ENCODE results near the gene MVP. TPM values are rescaled to one million over a fixed set of nuclear protein-coding genes. Genes with fewer than 3 reads are reported as not detected.
"Not testable (repeated sequence)": the region's sequence is repeated elsewhere in the genome, so short reads cannot be mapped to it uniquely, and the experiment has no call there.

Gene MVP
- total RNA-seq, 1 experiment from 2014 or later, result 71.4 TPM

GRCh38 chr16:29842732-29843346 is 22.6 kb downstream of the MVP start:
- DNase-seq (ENCODE audit: low read depth), result no peak

GRCh38 chr16:29843931-29844330 is 23.7 kb downstream of the MVP start:
- DNase-seq (ENCODE audit: low read depth), result no peak

- no peak for DNase-seq (ENCODE audit: low read depth)
These were observed 24.5 kb downstream of the MVP start for GRCh38 chr16:29844575-29845331.

- DNase-seq (ENCODE audit: low read depth), result no peak
These were observed 25.4 kb downstream of the MVP start for GRCh38 chr16:29845656-29846055.

GRCh38 chr16:29848420-29849297 is 28.4 kb downstream of the MVP start:
- peak; percentile 71 for DNase-seq (ENCODE audit: low read depth)

GRCh38 chr16:29849505-29849904 is 29.2 kb downstream of the MVP start:
- DNase-seq (ENCODE audit: low read depth), result no peak

GRCh38 chr16:29850998-29851397 is 30.7 kb downstream of the MVP start:
- DNase-seq (ENCODE audit: low read depth), result no peak

GRCh38 chr16:29852654-29853053 is 32.4 kb downstream of the MVP start:
- DNase-seq (ENCODE audit: low read depth), result no peak

- no peak for DNase-seq (ENCODE audit: low read depth)
These were observed 34.3 kb downstream of the MVP start for GRCh38 chr16:29854520-29855100.

- peak; percentile 17 for DNase-seq (ENCODE audit: low read depth)
These were observed 37.0 kb downstream of the MVP start for GRCh38 chr16:29857133-29857760.

- DNase-seq (ENCODE audit: low read depth), result no peak
These were observed 38.0 kb downstream of the MVP start for GRCh38 chr16:29858149-29858849.

- DNase-seq (ENCODE audit: low read depth), result no peak
These were observed 38.7 kb downstream of the MVP start for GRCh38 chr16:29858974-29859373.

GRCh38 chr16:29860218-29860617 is 40.0 kb downstream of the MVP start:
- DNase-seq (ENCODE audit: low read depth), result no peak

- DNase-seq (ENCODE audit: low read depth), result peak; percentile 14
These were observed 42.2 kb downstream of the MVP start for GRCh38 chr16:29862383-29862883.

GRCh38 chr16:29862884-29863668 is 42.8 kb downstream of the MVP start, which contains the start of gene CDIPT:
CDIPT (minus strand) TSS chr16:29863226; CDS start chr16:29862857, 369 bp downstream.
- DNase-seq (ENCODE audit: low read depth), result peak; percentile 94

GRCh38 chr16:29863669-29863984 is 43.4 kb downstream of the MVP start:
- DNase-seq (ENCODE audit: low read depth), result no peak

GRCh38 chr16:29864205-29864604 is 43.9 kb downstream of the MVP start:
- no peak for DNase-seq (ENCODE audit: low read depth)

GRCh38 chr16:29868396-29869009 is 48.2 kb downstream of the MVP start:
- peak; percentile 18 for DNase-seq (ENCODE audit: low read depth)

- DNase-seq (ENCODE audit: low read depth), result not testable (repeated sequence)
These were observed 48.8 kb downstream of the MVP start for GRCh38 chr16:29869067-29869466.

Measured in Daoy (cell line).